Heart left ventricle (tissue), 16 donors: Measurements from ENCODE around the gene SPAG9. TPM values are rescaled to one million over a fixed set of nuclear protein-coding genes. Genes with fewer than 3 reads are reported as not detected.

Experiments
- ATAC-seq, 4 donors: fragments of 200-7000 bp; cut with Tn5 transposase; one replicate each; pipeline ENCODE4 v1.9.1; 2020 to 2022; ENCODE audit warnings: moderate library complexity in 4 of 4, mild to moderate bottlenecking in 3 of 4, moderate number of reproducible peaks in 1 of 4
- DNase-seq, 5 donors: peaks; one replicate each; pipeline ENCODE4 v3.0.0-alpha.2; 2020
- H3K27ac ChIP-seq, 12 donors: fragments of 200-600 bp; sonication (generic) in 4 of 12; one replicate each; pipeline versions ENCODE4 v1.5.0 to v1.8.0; 2016 to 2022; ENCODE audit warnings: mild to moderate bottlenecking in 2 of 12
- H3K27me3 ChIP-seq, 9 donors: fragments of 200-600 bp; sonication (generic) in 2 of 9; one replicate each; pipeline versions ENCODE4 v1.5.1 to v1.8.0; 2016 to 2022; ENCODE audit warnings: mild to moderate bottlenecking in 3 of 9
- H3K36me3 ChIP-seq, 9 donors: fragments of 200-600 bp; sonication (generic) in 2 of 9; one replicate each; pipeline versions ENCODE4 v1.5.0 to v1.8.0; 2018 to 2022; ENCODE audit warnings: mild to moderate bottlenecking in 2 of 9
- H3K4me1 ChIP-seq, 12 donors: fragments of 200-600 bp; sonication (generic) in 4 of 12; one replicate each; pipeline versions ENCODE4 v1.5.0 to v1.8.0; 2016 to 2022; ENCODE audit warnings: mild to moderate bottlenecking in 3 of 12
- H3K4me3 ChIP-seq, 12 donors: fragments of 200-600 bp; sonication (generic) in 4 of 12; one replicate each; pipeline versions ENCODE4 v1.5.0 to v1.8.0; 2017 to 2022; ENCODE audit warnings: mild to moderate bottlenecking in 9 of 12, moderate library complexity in 4 of 12
- H3K9me3 ChIP-seq, 12 donors: fragments of 200-600 bp; sonication (generic) in 4 of 12; one replicate each; pipeline versions ENCODE4 v1.5.0 to v1.8.0; 2016 to 2022; ENCODE audit warnings: mild to moderate bottlenecking in 1 of 12
- CTCF ChIP-seq, 12 donors: fragments of 200-600 bp; sonication (generic) in 4 of 12; IDR thresholded peaks; one replicate each; pipeline versions ENCODE4 v1.5.0 to v1.8.0; 2018 to 2022; ENCODE audit warnings: antibody characterized with exemption in 12 of 12, mild to moderate bottlenecking in 5 of 12
- POLR2A ChIP-seq, 2 donors: fragments of 450-650 bp; IDR thresholded peaks; one replicate each; pipeline ENCODE4 v1.6.1; 2017; ENCODE audit warnings: antibody characterized with exemption in 2 of 2, mild to moderate bottlenecking in 2 of 2, moderate library complexity in 2 of 2
- WGBS, 4 donors: extraction: QIAGEN DNeasy Blood & Tissue Kit in 2 of 4; methylation state at CpG; one replicate each; pipeline versions ENCODE4 v1.1.5 to v1.1.7; 2013 to 2018; 5-methylcytosine and 5-hydroxymethylcytosine counted together
- intact Hi-C, 10 donors: fragments of 100-400 bp; cut with DNase I; formaldehyde crosslinking; loops; one replicate each; pipeline versions ENCODE4 v1.11.1 to v1.14.2; 2022
- polyA plus RNA-seq, 2 donors: library from polyadenylated mRNA; stranded (reverse); fragments of 200-250 nt; gene quantifications; one replicate each; pipeline ENCODE4 v1.2.3, GENCODE V29; 2013
- total RNA-seq, 9 donors: library from RNA; depleted of rRNA in 2 of 9; stranded (reverse); fragments of >200 nt in 2 of 9; fragmentation: NEBNext Ultra II Directional in 3 of 9; extraction: Animal tissue kit (Norgen Biotek cat#: 25700) in 3 of 9; gene quantifications; one replicate each; pipeline versions ENCODE4 v1.1.0 to v1.2.4, GENCODE V29; 2016 to 2023
- donor health status: ischemic (EF 13 %, LVEDD 7.1; RV severe dilation, severe dysfunction).
- donor health status: healthy with polysubstance abuse.
- donor health status: DM: no; HTN: yes; CAD: no.
- donor health status: DM: no; HTN: no; CAD: no.
- donor health status: ischemic (EF 25% LVEDD 6.9; RV normal size, moderate dysfunction).
- donor health status: ischemic (EF 25% LVEDD 5.7; RV mildly dilated, moderate dysfunction).
- donor health status: healthy.
- donor health status: DM: yes; HTN: yes; CAD: no.
- donor health status: ischemic (EF 35%, LVEDD 5.7; RV mildly dilated, moderate dysfunction).
- donor health status: nonischemic (EF 11% LVEDD 7.7; RV severe dilation, severe dysfunction).
- donor health status: DM: yes; HTN: yes; CAD: no.
- donor health status: PGD.
- donor health status: ischemic (EF 29% LVEDD 5.4; RV normal size, mild dysfunction).
- donor health status: nonischemic (EF 23%, LVEDD 6.1; RV moderate dilation, normal function).

Gene SPAG9
- total and polyA plus RNA-seq, 11 donors = 15.9 to 65.4 (median 52.9) TPM

DNA sequence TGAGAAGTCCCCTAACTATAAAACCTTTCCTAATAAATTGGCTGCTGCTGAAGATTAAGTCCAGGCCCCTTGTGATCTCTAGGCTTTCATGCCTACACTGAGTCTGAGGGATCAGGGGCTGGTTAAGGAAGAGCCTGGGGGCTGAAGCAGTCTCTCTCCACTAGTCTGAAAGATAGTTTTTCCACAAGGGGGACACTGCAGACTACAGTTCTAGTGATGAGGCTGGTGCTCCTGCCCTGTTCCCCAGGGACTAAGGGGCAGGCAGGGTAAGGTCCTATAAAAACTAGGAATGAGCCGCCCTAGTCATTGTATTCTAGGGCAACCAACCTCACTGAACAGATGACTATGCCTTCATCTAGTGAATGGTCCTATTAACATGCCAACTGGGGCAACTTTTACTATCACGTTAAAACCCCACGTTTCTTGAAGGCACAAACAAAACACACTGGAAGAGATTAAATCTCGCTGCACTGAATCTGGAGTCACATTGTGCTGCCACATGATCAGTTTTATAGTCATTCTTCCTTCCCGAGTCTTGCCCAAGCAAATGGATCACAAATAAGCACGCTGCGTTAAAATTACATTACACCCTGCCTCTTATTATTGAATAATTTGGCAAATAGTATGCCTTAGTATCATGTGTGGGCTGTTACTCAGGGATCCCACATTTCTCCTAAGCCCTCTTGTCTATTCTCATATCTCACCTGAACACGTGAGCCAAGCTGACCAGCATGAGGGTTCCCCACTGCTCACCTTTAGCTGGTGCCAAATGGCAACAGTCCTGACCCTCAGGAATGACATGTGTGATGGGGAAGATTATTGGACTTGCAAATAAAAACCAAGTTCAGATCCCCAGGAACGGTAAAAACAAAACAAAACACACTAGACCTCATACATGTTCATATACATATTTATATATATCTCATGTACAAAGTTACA, 159.1 kb downstream of the SPAG9 start:
- ATAC-seq = no peak

GRCh38 chr17:50959341-50959740, 161.3 kb downstream of the SPAG9 start:
- no peaks in the 10 kb centered on the region for H3K9me3 ChIP-seq
- intact Hi-C loops = loop anchor here in 8 of 10 donors (5.0 to 10.0 kb wide), 5 partner anchors 107 to 415 kb away; partner anchors contain the start of gene SPATA20 (in 4 of the 8)
- DNase-seq (no peak), ATAC-seq (no peak)
- H3K36me3 ChIP-seq = peaks cover 0 to 48% (median 34%) of the 10 kb centered on the region in 9 donors
- no peak overlapping the region for H3K4me3 ChIP-seq
- no peak for TF ChIP-seq CTCF (IDR thresholded peaks at IDR 0.05)
- H3K27me3 ChIP-seq = no peaks in the 10 kb centered on the region
- peaks cover 0 to 29% (median 20%) of the 10 kb centered on the region in 12 donors for H3K4me1 ChIP-seq
- WGBS, 4 donors = 91 to 96% (median 95%) methylated on average over 2 of the region's 2 CpGs
- no peak overlapping the region for H3K27ac ChIP-seq

More for the DNA sequence above, 159.1 kb downstream of the SPAG9 start:
- Histone ChIP-seq H3K9me3 (no peaks in the 10 kb centered on the region), H3K36me3 (peaks cover 0 to 68% (median 56%) of the 10 kb centered on the region in 9 donors), H3K27ac (no peak overlapping the region), H3K4me1 (peaks cover 0 to 7% (median 3%) of the 10 kb centered on the region in 12 donors), H3K4me3 (no peak overlapping the region), H3K27me3 (no peaks in the 10 kb centered on the region)
- intact Hi-C loops = loop anchor here in 1 of 10 donors (10.0 kb wide), 1 partner anchor 417 kb away; the partner anchor contains the start of gene SPATA20
- 88 to 95% (median 94%) methylated on average over 9 of the region's 9 CpGs for WGBS, 4 donors
- TF ChIP-seq POLR2A (IDR thresholded peaks at IDR 0.05) = no peak
- no peak for TF ChIP-seq CTCF (IDR thresholded peaks at IDR 0.05)
- no peak for DNase-seq

DNA sequence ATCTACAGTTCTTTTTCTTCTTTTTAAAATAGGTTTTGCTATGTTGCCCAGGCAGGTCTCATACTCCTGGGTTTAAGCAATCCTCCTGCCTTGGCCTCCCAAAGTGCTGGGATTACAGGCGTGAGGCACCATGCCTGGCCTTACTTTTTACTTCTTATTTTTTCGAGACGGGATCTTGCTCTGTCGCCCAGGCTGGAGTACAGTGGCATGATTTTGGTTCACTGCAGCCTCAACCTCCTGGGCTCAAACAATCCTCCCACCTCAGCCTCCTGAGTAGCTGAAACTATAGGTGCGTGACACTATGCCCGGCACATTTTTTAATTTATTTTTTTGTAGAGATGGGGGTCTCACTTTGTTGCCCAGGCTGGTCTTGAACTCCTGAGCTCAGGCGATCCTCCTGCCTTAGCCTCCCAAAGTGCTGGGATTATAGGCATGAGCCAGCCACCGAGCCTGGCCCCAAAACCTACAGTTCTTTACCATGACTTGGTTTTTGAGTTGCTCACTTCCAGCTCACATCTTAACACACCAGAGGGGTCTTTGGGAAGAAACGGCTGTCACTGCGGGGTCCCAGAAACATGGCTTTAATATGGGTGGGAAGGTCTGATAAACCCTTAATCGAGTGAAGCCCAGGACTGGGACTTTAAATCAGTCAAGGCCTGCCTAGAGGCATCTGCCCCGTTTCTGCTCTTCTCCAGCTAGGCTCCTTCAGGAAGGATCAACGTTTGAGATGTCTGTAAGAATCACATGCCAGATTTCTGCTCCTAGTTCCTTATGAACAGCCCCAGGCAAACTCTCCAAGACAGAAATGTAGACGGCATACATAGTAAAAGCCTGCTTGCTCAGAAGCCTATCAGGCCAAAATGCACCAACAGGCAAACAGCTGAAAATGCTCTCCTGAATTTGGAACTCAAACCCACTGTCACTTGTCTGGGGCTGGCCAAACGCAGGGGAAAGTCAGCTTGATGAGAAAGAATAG, 162.8 kb downstream of the SPAG9 start:
- DNase-seq (no peak), ATAC-seq (no peak)
- intact Hi-C loops = loop anchor here in 9 of 10 donors (2.0 to 10.0 kb wide), 6 partner anchors 106 to 413 kb away; partner anchors contain the start of gene SPATA20 (in 4 of the 9)
- no peak for TF ChIP-seq CTCF (IDR thresholded peaks at IDR 0.05)
- TF ChIP-seq POLR2A (IDR thresholded peaks at IDR 0.05) = no peak
- Histone ChIP-seq H3K9me3 (no peaks in the 10 kb centered on the region), H3K36me3 (peaks cover 0 to 34% (median 22%) of the 10 kb centered on the region in 9 donors), H3K4me3 (no peak overlapping the region), H3K4me1 (peaks cover 0 to 42% (median 28%) of the 10 kb centered on the region in 12 donors), H3K27ac (no peak overlapping the region), H3K27me3 (no peaks in the 10 kb centered on the region)
- WGBS, 4 donors = 82 to 89% (median 86%) methylated on average over 15 of the region's 15 CpGs
